Lung microvascular endothelial cell (primary cell): ENCODE measurements around the gene VKORC1L1. TPM values are rescaled to one million over a fixed set of nuclear protein-coding genes. Genes with fewer than 3 reads are reported as not detected.
"Not testable (repeated sequence)": the region's sequence is repeated elsewhere in the genome, so short reads cannot be mapped to it uniquely, and the experiment has no call there.

Experiments
- DNase-seq, 2 donors: peaks; one replicate each; pipeline versions ENCODE4 v3.0.0 to v3.0.0-alpha.2; 2010; ENCODE audit warnings: low read depth in 2 of 2
- total RNA-seq: library from RNA; depleted of rRNA; stranded (reverse); fragments of >200 nt; gene quantifications from 2 replicates; pipeline ENCODE4 v1.2.1, GENCODE V29; 2014

VKORC1L1 gene
- total RNA-seq, 1 donor from 2014 or later, result 35.5 TPM

GRCh38 chr7:65976659-65977196 is 103.9 kb downstream of the VKORC1L1 start:
- DNase-seq, result no peak

- DNase-seq, result no peak
Observed at GRCh38 chr7:65978891-65979582, 106.2 kb downstream of the VKORC1L1 start.

GRCh38 chr7:65979583-65980477 is 107.0 kb downstream of the VKORC1L1 start:
- DNase-seq, result no peak

GRCh38 chr7:65980478-65981250 is 107.8 kb downstream of the VKORC1L1 start:
- DNase-seq, result peak; percentile 52 to 89

GRCh38 chr7:65981965-65982792 is 109.3 kb downstream of the VKORC1L1 start, which contains the start of gene GUSB:
GUSB (minus strand) TSS chr7:65982213; CDS start chr7:65982183, 30 bp downstream.
- DNase-seq, result peak; percentile 89 to 95

- peak in 1 of 2 donors; percentile 32 for DNase-seq
Observed at GRCh38 chr7:65983965-65984658, 111.2 kb downstream of the VKORC1L1 start.

- peak in 1 of 2 donors; percentile 23 for DNase-seq
Observed at GRCh38 chr7:65988084-65988483, 115.2 kb downstream of the VKORC1L1 start.

GRCh38 chr7:65988503-65988902 is 115.6 kb downstream of the VKORC1L1 start:
- not testable (repeated sequence) for DNase-seq

- DNase-seq, result no peak
Observed at GRCh38 chr7:65989694-65990080, 116.8 kb downstream of the VKORC1L1 start.

- DNase-seq, result not testable (repeated sequence)
Observed at GRCh38 chr7:65991829-65992228, 119.0 kb downstream of the VKORC1L1 start.

GRCh38 chr7:65992526-65992925 is 119.7 kb downstream of the VKORC1L1 start:
- DNase-seq, result no peak

- DNase-seq, result not testable (repeated sequence)
Observed at GRCh38 chr7:65994984-65995383, 122.1 kb downstream of the VKORC1L1 start.

- not testable (repeated sequence) for DNase-seq
Observed at GRCh38 chr7:66000823-66001417, 128.0 kb downstream of the VKORC1L1 start.

GRCh38 chr7:66005115-66005671 is 132.3 kb downstream of the VKORC1L1 start:
- DNase-seq, result not testable (repeated sequence)

- no peak for DNase-seq
Observed at GRCh38 chr7:66007232-66007631, 134.4 kb downstream of the VKORC1L1 start.
